Left ventricle myocardium superior (tissue), 1 donor: Measurements from ENCODE around the gene DOCK1. TPM values are rescaled to one million over a fixed set of nuclear protein-coding genes. Genes with fewer than 3 reads are reported as not detected.

ENCODE experiments used
- ATAC-seq: fragments of 200-7000 bp; cut with Tn5 transposase; one replicate; pipeline ENCODE4 v1.9.1; 2020; ENCODE audit warnings: mild to moderate bottlenecking, moderate library complexity
- DNase-seq: peaks from one replicate; pipeline ENCODE4 v3.0.0-alpha.2; 2020
- intact Hi-C: fragments of 100-400 bp; cut with micrococcal nuclease; formaldehyde crosslinking; loops from one replicate; pipeline ENCODE4 v1.11.0; 2022
- total RNA-seq: library from RNA; stranded (reverse); fragmentation: NEBNext Ultra II Directional; extraction: Animal tissue kit (Norgen Biotek cat#: 25700); gene quantifications from one replicate; pipeline ENCODE4 v1.2.1, GENCODE V29; 2021
- donor health status: DM: no; HTN: yes; CAD: no; lungs with severe emphysema.

Gene DOCK1
- total RNA-seq, 1 donor from 2014 or later, result 16.3 TPM

GRCh38 chr10:126944191-126944590 is 39.0 kb downstream of the DOCK1 start:
- DNase-seq (no peak), ATAC-seq (no peak)
- intact Hi-C loops, result no loop called here

GRCh38 chr10:126945351-126946030 is 40.3 kb downstream of the DOCK1 start:
- no peak for DNase-seq
- no peak for ATAC-seq
- intact Hi-C loops, result no loop called here

- ATAC-seq (no peak), DNase-seq (no peak)
- intact Hi-C loops, result no loop called here
Measured at GRCh38 chr10:126946746-126947145, 41.5 kb downstream of the DOCK1 start.

- no peak for ATAC-seq
- no peak for DNase-seq
- intact Hi-C loops, result no loop called here
Measured at GRCh38 chr10:126948355-126949160, 43.3 kb downstream of the DOCK1 start.

- intact Hi-C loops, result no loop called here
- DNase-seq (no peak), ATAC-seq (no peak)
Measured at GRCh38 chr10:126949161-126949503, 43.9 kb downstream of the DOCK1 start.

- DNase-seq (no peak), ATAC-seq (no peak)
- intact Hi-C loops, result no loop called here
Measured at GRCh38 chr10:126950401-126951105, 45.3 kb downstream of the DOCK1 start.

GRCh38 chr10:126953886-126954285 is 48.7 kb downstream of the DOCK1 start:
- DNase-seq (no peak), ATAC-seq (no peak)
- intact Hi-C loops, result no loop called here

- intact Hi-C loops, result no loop called here
- no peak for DNase-seq
- ATAC-seq, result no peak
Measured at GRCh38 chr10:126955396-126955795, 50.2 kb downstream of the DOCK1 start.

GRCh38 chr10:126955934-126956711 is 50.9 kb downstream of the DOCK1 start:
- no peak for DNase-seq
- ATAC-seq, result no peak
- intact Hi-C loops, result no loop called here

GRCh38 chr10:126956712-126957108 is 51.5 kb downstream of the DOCK1 start:
- intact Hi-C loops, result no loop called here
- ATAC-seq (no peak), DNase-seq (no peak)

- intact Hi-C loops, result no loop called here
- ATAC-seq (no peak), DNase-seq (no peak)
Measured at GRCh38 chr10:126957111-126957510, 51.9 kb downstream of the DOCK1 start.

GRCh38 chr10:126959431-126959830 is 54.2 kb downstream of the DOCK1 start:
- intact Hi-C loops, result no loop called here
- DNase-seq (no peak), ATAC-seq (no peak)

- intact Hi-C loops, result no loop called here
- DNase-seq (no peak), ATAC-seq (no peak)
Measured at GRCh38 chr10:126959906-126960685, 54.9 kb downstream of the DOCK1 start.

GRCh38 chr10:126963354-126963753 is 58.1 kb downstream of the DOCK1 start:
- DNase-seq (no peak), ATAC-seq (no peak)
- intact Hi-C loops, result no loop called here

GRCh38 chr10:126964190-126964589 is 59.0 kb downstream of the DOCK1 start:
- intact Hi-C loops, result no loop called here
- DNase-seq, result no peak
- peak; percentile 45 for ATAC-seq

GRCh38 chr10:126966938-126967337 is 61.7 kb downstream of the DOCK1 start:
- ATAC-seq (no peak), DNase-seq (no peak)
- intact Hi-C loops, result no loop called here

- intact Hi-C loops, result no loop called here
- DNase-seq, result no peak
- ATAC-seq, result no peak
Measured at GRCh38 chr10:126969310-126969709, 64.1 kb downstream of the DOCK1 start.

- ATAC-seq (peak; percentile 38), DNase-seq (no peak)
- intact Hi-C loops, result no loop called here
Measured at GRCh38 chr10:126972635-126973414, 67.6 kb downstream of the DOCK1 start.
